ENCODE measurements around the gene IMMP2L. TPM values are rescaled to one million over a fixed set of nuclear protein-coding genes. Genes with fewer than 3 reads are reported as not detected.
A peak's percentile ranks its signal among the peaks of the same experiment; 100 is the strongest.

The IMMP2L gene
- total RNA-seq, 1 donor from 2014 or later = 21.5 TPM

GRCh38 chr7:111053035-111053434 is 509.3 kb downstream of the IMMP2L start:
- no peaks in the 10 kb centered on the region for H3K27me3 Mint-ChIP-seq (ENCODE audit: insufficient read depth, low read depth)
- H2AFZ ChIP-seq (replicated peaks) = no peak overlapping the region
- H3K79me2 ChIP-seq (ENCODE audit: low read depth) = no peaks in the 10 kb centered on the region
- H3K4me1 ChIP-seq = peaks cover 3% of the 10 kb centered on the region
- no peaks in the 10 kb centered on the region for H3K27me3 ChIP-seq
- DNase-seq (ENCODE audit: low spot score) = no peak
- no peaks in the 10 kb centered on the region for H3K36me3 ChIP-seq
- H3K9me3 ChIP-seq (ENCODE audit: low read depth) = no peaks in the 10 kb centered on the region
- H3K4me1 Mint-ChIP-seq = peaks cover 20% of the 10 kb centered on the region
- peaks cover 3% of the 10 kb centered on the region for H3K9me3 Mint-ChIP-seq
- no peaks in the 10 kb centered on the region for H3F3A ChIP-seq (ENCODE audit: low read depth)
- H3K36me3 Mint-ChIP-seq = no peaks in the 10 kb centered on the region
- H3K27ac Mint-ChIP-seq = no peak overlapping the region
- H3K9ac ChIP-seq = no peak overlapping the region
- no peak for TF ChIP-seq CTCF (IDR thresholded peaks at IDR 0.05)
- H4K20me1 ChIP-seq (ENCODE audit: low read depth) = no peaks in the 10 kb centered on the region
- H3K4me3 Mint-ChIP-seq = no peak overlapping the region
- H3K4me3 ChIP-seq = no peak overlapping the region
- H3K27ac ChIP-seq = no peak overlapping the region
- H3K4me2 ChIP-seq = no peak overlapping the region

GRCh38 chr7:111051832-111052231 is 510.5 kb downstream of the IMMP2L start:
- H3K27me3 ChIP-seq = no peaks in the 10 kb centered on the region
- no peaks in the 10 kb centered on the region for H3K79me2 ChIP-seq (ENCODE audit: low read depth)
- no peaks in the 10 kb centered on the region for H3F3A ChIP-seq (ENCODE audit: low read depth)
- TF ChIP-seq CTCF (IDR thresholded peaks at IDR 0.05) (no peak), EZH2phosphoT487 (IDR thresholded peaks at IDR 0.05) (no peak), EZH2 (IDR thresholded peaks at IDR 0.05) (no peak)
- no peak overlapping the region for H3K4me3 ChIP-seq
- H3K4me1 ChIP-seq = peaks cover 3% of the 10 kb centered on the region
- no peak for DNase-seq (ENCODE audit: low spot score)
- H3K27me3 Mint-ChIP-seq (ENCODE audit: insufficient read depth, low read depth) = no peaks in the 10 kb centered on the region
- no peak overlapping the region for H3K4me2 ChIP-seq
- H3K4me1 Mint-ChIP-seq = peaks cover 20% of the 10 kb centered on the region
- H3K9me3 Mint-ChIP-seq = peaks cover 5% of the 10 kb centered on the region
- no peak overlapping the region for H3K4me3 Mint-ChIP-seq
- H3K9ac ChIP-seq = no peak overlapping the region
- no peaks in the 10 kb centered on the region for H4K20me1 ChIP-seq (ENCODE audit: low read depth)
- no peak overlapping the region for H2AFZ ChIP-seq (replicated peaks)
- no peaks in the 10 kb centered on the region for H3K9me3 ChIP-seq (ENCODE audit: low read depth)
- H3K36me3 ChIP-seq = no peaks in the 10 kb centered on the region
- H3K27ac Mint-ChIP-seq = no peak overlapping the region
- H3K27ac ChIP-seq = no peak overlapping the region
- H3K36me3 Mint-ChIP-seq = no peaks in the 10 kb centered on the region

- no peak overlapping the region for H3K4me3 Mint-ChIP-seq
- Histone ChIP-seq H3K4me3 (no peak overlapping the region), H3K36me3 (no peaks in the 10 kb centered on the region), H3K79me2 (ENCODE audit: low read depth) (no peaks in the 10 kb centered on the region), H3F3A (ENCODE audit: low read depth) (no peaks in the 10 kb centered on the region), H2AFZ (replicated peaks) (no peak overlapping the region), H3K27me3 (no peaks in the 10 kb centered on the region), H3K4me2 (peak overlapping the region; percentile 23), H3K27ac (no peak overlapping the region), H3K9ac (no peak overlapping the region), H3K4me1 (peaks cover 3% of the 10 kb centered on the region), H4K20me1 (ENCODE audit: low read depth) (no peaks in the 10 kb centered on the region), H3K9me3 (ENCODE audit: low read depth) (no peaks in the 10 kb centered on the region)
- no peaks in the 10 kb centered on the region for H3K27me3 Mint-ChIP-seq (ENCODE audit: insufficient read depth, low read depth)
- H3K4me1 Mint-ChIP-seq = peaks cover 20% of the 10 kb centered on the region
- no peak for DNase-seq (ENCODE audit: low spot score)
- H3K36me3 Mint-ChIP-seq = no peaks in the 10 kb centered on the region
- peaks cover 5% of the 10 kb centered on the region for H3K9me3 Mint-ChIP-seq
- no peak for TF ChIP-seq EZH2phosphoT487 (IDR thresholded peaks at IDR 0.05)
- H3K27ac Mint-ChIP-seq = peak overlapping the region; percentile 43
Measured at GRCh38 chr7:111050875-111051416, 511.3 kb downstream of the IMMP2L start.

- no peak for DNase-seq (ENCODE audit: low spot score)
- no peaks in the 10 kb centered on the region for H3K27me3 Mint-ChIP-seq (ENCODE audit: insufficient read depth, low read depth)
- TF ChIP-seq CTCF (IDR thresholded peaks at IDR 0.05) = no peak
- no peak for TF ChIP-seq EZH2 (IDR thresholded peaks at IDR 0.05)
- TF ChIP-seq EZH2phosphoT487 (IDR thresholded peaks at IDR 0.05) = no peak
- no peak overlapping the region for H2AFZ ChIP-seq (replicated peaks)
- peak overlapping the region; percentile 23 for H3K4me2 ChIP-seq
- H3K4me3 Mint-ChIP-seq = no peak overlapping the region
- no peak overlapping the region for H3K9ac ChIP-seq
- peaks cover 5% of the 10 kb centered on the region for H3K9me3 Mint-ChIP-seq
- no peak overlapping the region for H3K27ac Mint-ChIP-seq
- no peaks in the 10 kb centered on the region for H3K9me3 ChIP-seq (ENCODE audit: low read depth)
- H3K36me3 ChIP-seq = no peaks in the 10 kb centered on the region
- H3K36me3 Mint-ChIP-seq = no peaks in the 10 kb centered on the region
- H3K4me1 ChIP-seq = peaks cover 3% of the 10 kb centered on the region
- no peaks in the 10 kb centered on the region for H3K27me3 ChIP-seq
- no peaks in the 10 kb centered on the region for H3F3A ChIP-seq (ENCODE audit: low read depth)
- no peaks in the 10 kb centered on the region for H4K20me1 ChIP-seq (ENCODE audit: low read depth)
- H3K4me3 ChIP-seq = no peak overlapping the region
- no peak overlapping the region for H3K27ac ChIP-seq
- no peaks in the 10 kb centered on the region for H3K79me2 ChIP-seq (ENCODE audit: low read depth)
- H3K4me1 Mint-ChIP-seq = peaks cover 20% of the 10 kb centered on the region
Measured at GRCh38 chr7:111049971-111050680, 512.2 kb downstream of the IMMP2L start.
